Loucy (cell line): Measurements from ENCODE around the gene FANCM.

Experiments used
- H2AFZ ChIP-seq: fragments of 200-600 bp; sonication (generic); 2 replicates; pipeline ENCODE4 v1.6.0; 2016; ENCODE audit warnings: antibody characterized with exemption, mild to moderate bottlenecking, low read length, moderate library complexity
- H3F3A ChIP-seq: fragments of 200-600 bp; 2 replicates; pipeline ENCODE4 v1.6.0; 2016; ENCODE audit warnings: antibody characterized with exemption, low read depth, mild to moderate bottlenecking
- H3K27me3 ChIP-seq: fragments of 200-600 bp; sonication (generic); 2 replicates; pipeline ENCODE4 v1.6.1; 2014; ENCODE audit warnings: low read length, mild to moderate bottlenecking; ENCODE audit not compliant: insufficient read depth, poor library complexity, severe bottlenecking
- H3K36me3 ChIP-seq: fragments of 200-600 bp; sonication (generic); 2 replicates; pipeline ENCODE4 v1.6.1; 2016; ENCODE audit warnings: low read length; ENCODE audit not compliant: insufficient read depth
- H3K4me1 ChIP-seq: fragments of 200-600 bp; sonication (generic); 2 replicates; pipeline ENCODE4 v1.5.1; 2014; ENCODE audit warnings: low read length, mild to moderate bottlenecking; ENCODE audit not compliant: insufficient read depth, poor library complexity, severe bottlenecking
- H3K4me2 ChIP-seq: fragments of 200-600 bp; sonication (generic); 2 replicates; pipeline ENCODE4 v1.6.0; 2014; ENCODE audit warnings: antibody characterized with exemption, low read length, low read depth, mild to moderate bottlenecking; ENCODE audit not compliant: poor library complexity, severe bottlenecking
- H3K4me3 ChIP-seq: fragments of 200-600 bp; sonication (generic); 2 replicates; pipeline ENCODE4 v1.5.1; 2014; ENCODE audit warnings: low read length, mild to moderate bottlenecking, mixed read lengths; ENCODE audit not compliant: poor library complexity, severe bottlenecking
- H3K79me2 ChIP-seq: fragments of 200-600 bp; sonication (generic); 2 replicates; pipeline ENCODE4 v1.6.1; 2014; ENCODE audit warnings: low read length; ENCODE audit not compliant: insufficient read depth
- H3K9ac ChIP-seq: fragments of 200-600 bp; sonication (generic); 2 replicates; pipeline ENCODE4 v1.6.0; 2014; ENCODE audit warnings: mild to moderate bottlenecking, low read depth, low read length, moderate library complexity; ENCODE audit not compliant: poor library complexity, severe bottlenecking
- H3K9me2 ChIP-seq: fragments of 200-600 bp; sonication (generic); replicated peaks from 2 replicates; pipeline ENCODE4 v1.6.1; 2016; ENCODE audit warnings: low read depth, low read length, mixed read lengths
- H3K9me3 ChIP-seq: fragments of 200-600 bp; sonication (generic); 2 replicates; pipeline ENCODE4 v1.6.1; 2014; ENCODE audit warnings: mild to moderate bottlenecking, antibody characterized with exemption, low read length, low read depth; ENCODE audit not compliant: insufficient read depth
- H4K20me1 ChIP-seq: fragments of 200-600 bp; sonication (generic); 2 replicates; pipeline ENCODE4 v1.6.0; 2014; ENCODE audit warnings: antibody characterized with exemption, low read length, mild to moderate bottlenecking; ENCODE audit not compliant: insufficient read depth, poor library complexity, severe bottlenecking
- EZH2phosphoT487 ChIP-seq: fragments of 200-600 bp; IDR thresholded peaks from 2 replicates; pipeline ENCODE4 v1.6.1; 2018; ENCODE audit warnings: antibody characterized with exemption, mild to moderate bottlenecking, moderate library complexity, borderline replicate concordance
- TF ChIP-seq, protein P1 (sequence below): fragments of 200-600 bp; sonication (generic); conservative IDR thresholded peaks from 2 replicates; pipeline ENCODE4 v1.5.1; 2014; ENCODE audit warnings: mild to moderate bottlenecking, antibody characterized with exemption, low read length

The FANCM gene

DNA sequence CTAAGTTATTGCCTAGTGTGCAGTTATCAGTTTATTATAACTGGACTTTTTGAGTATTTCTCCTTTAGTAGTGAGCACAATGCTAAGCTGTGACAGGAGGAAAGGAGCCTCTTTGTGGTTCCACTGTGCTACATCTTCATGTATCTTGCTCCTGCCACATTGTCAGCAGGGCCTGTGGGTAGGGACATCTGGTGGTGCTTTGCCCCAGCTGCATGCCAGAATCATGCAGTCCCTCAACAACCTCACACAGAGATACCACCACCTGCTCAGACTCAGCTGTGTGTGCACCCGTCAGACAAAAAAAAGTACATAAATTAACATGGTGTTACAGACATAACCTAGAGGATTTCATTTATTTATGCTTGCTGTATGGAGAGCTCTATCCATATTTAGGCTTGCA is 66.2 kb downstream of the FANCM start:
- Histone ChIP-seq H2AFZ (no peak overlapping the region), H3K79me2 (no peaks in the 10 kb centered on the region), H3K9me3 (no peaks in the 10 kb centered on the region), H3K27me3 (no peaks in the 10 kb centered on the region), H3K4me1 (peaks cover 17% of the 10 kb centered on the region), H3K9me2 (no peaks in the 10 kb centered on the region), H3K4me2 (peak overlapping the region; percentile 55), H3F3A (peaks cover 5% of the 10 kb centered on the region), H3K4me3 (peak overlapping the region; percentile 18), H3K36me3 (peaks cover 19% of the 10 kb centered on the region), H3K9ac (no peak overlapping the region), H4K20me1 (no peaks in the 10 kb centered on the region)
- TF ChIP-seq, protein P1, sequence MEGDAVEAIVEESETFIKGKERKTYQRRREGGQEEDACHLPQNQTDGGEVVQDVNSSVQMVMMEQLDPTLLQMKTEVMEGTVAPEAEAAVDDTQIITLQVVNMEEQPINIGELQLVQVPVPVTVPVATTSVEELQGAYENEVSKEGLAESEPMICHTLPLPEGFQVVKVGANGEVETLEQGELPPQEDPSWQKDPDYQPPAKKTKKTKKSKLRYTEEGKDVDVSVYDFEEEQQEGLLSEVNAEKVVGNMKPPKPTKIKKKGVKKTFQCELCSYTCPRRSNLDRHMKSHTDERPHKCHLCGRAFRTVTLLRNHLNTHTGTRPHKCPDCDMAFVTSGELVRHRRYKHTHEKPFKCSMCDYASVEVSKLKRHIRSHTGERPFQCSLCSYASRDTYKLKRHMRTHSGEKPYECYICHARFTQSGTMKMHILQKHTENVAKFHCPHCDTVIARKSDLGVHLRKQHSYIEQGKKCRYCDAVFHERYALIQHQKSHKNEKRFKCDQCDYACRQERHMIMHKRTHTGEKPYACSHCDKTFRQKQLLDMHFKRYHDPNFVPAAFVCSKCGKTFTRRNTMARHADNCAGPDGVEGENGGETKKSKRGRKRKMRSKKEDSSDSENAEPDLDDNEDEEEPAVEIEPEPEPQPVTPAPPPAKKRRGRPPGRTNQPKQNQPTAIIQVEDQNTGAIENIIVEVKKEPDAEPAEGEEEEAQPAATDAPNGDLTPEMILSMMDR: peak; percentile 66
- TF ChIP-seq EZH2phosphoT487: no peak

DNA sequence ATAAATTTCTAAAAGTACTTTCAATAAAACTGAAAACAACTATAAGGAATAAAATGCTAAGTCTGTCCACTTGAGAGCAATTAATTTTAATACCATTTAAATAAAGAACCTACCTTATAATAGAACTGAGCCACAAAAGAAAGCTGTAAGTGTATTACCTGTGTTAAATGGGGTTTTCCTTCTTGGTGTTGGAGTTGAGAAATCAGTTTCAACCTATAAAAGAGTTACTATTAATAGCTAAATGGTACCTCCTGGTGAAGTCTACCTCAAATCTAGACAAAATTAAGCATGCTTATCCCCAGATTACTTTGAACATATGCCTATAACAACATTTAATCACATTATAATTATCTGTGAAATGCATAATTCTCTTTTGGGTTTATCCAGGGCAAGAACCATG is 68.5 kb downstream of the FANCM start:
- H2AFZ ChIP-seq: no peak overlapping the region

DNA sequence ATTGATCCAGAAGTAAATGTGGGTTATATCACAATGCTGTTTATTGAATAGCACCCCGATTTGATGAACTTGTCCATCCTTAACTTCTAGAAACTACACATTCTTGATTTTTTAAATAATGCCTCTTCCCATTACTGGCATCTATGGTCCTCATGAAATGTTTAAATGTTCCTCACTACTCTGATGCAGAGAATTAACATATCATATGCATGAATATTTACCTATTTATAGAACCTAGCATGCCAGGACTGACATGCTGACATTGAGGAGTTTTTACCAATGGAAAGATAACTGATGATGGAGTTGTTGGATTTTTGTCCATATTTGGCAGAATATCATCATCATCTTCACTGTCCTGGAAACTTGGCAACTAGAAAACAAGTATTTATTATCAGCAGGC is 74.4 kb downstream of the FANCM start:
- TF ChIP-seq, protein P1: no peak
- TF ChIP-seq EZH2phosphoT487: no peak
- Histone ChIP-seq H3K9me2 (no peaks in the 10 kb centered on the region), H3K9ac (no peak overlapping the region), H3K9me3 (no peaks in the 10 kb centered on the region), H3K4me1 (no peaks in the 10 kb centered on the region), H3K27me3 (no peaks in the 10 kb centered on the region), H3F3A (no peaks in the 10 kb centered on the region), H3K36me3 (peaks cover 68% of the 10 kb centered on the region), H3K4me2 (no peak overlapping the region), H2AFZ (no peak overlapping the region), H3K4me3 (no peak overlapping the region), H3K79me2 (no peaks in the 10 kb centered on the region), H4K20me1 (no peaks in the 10 kb centered on the region)

More for the DNA sequence above, 68.5 kb downstream of the FANCM start:
- no peak for TF ChIP-seq EZH2phosphoT487
- Histone ChIP-seq H3K36me3 (peaks cover 37% of the 10 kb centered on the region), H3K9ac (no peak overlapping the region), H3K79me2 (no peaks in the 10 kb centered on the region), H3F3A (peaks cover 5% of the 10 kb centered on the region), H3K9me2 (no peaks in the 10 kb centered on the region), H3K4me1 (peaks cover 17% of the 10 kb centered on the region), H4K20me1 (no peaks in the 10 kb centered on the region), H3K9me3 (no peaks in the 10 kb centered on the region), H3K27me3 (no peaks in the 10 kb centered on the region), H3K4me2 (no peak overlapping the region), H3K4me3 (no peak overlapping the region)

DNA sequence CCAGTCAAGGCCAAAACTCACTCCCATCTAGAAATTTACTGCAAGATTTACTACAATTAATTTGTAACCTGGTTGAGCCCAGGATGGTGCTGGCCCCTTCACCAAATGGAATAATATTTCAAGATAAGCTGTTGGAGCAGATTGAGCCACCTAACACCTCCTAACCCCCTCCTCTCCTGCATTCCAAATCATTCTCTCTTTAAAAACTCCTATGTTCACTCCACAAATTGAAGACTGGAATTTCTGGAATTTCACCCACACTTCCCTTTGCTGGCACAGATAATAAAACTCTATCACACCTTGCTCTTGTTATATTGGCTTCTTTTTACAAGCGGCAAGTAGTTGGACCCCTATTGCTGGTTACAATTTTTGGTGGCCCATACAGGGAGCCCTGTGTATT is 75.6 kb downstream of the FANCM start:
- no peak for TF ChIP-seq EZH2phosphoT487
- TF ChIP-seq, protein P1: no peak
- no peaks in the 10 kb centered on the region for H4K20me1 ChIP-seq
- no peak overlapping the region for H3K4me2 ChIP-seq
- no peaks in the 10 kb centered on the region for H3K9me3 ChIP-seq
- no peaks in the 10 kb centered on the region for H3K9me2 ChIP-seq
- no peak overlapping the region for H2AFZ ChIP-seq
- no peaks in the 10 kb centered on the region for H3K4me1 ChIP-seq
- peaks cover 64% of the 10 kb centered on the region for H3K36me3 ChIP-seq
- no peaks in the 10 kb centered on the region for H3K27me3 ChIP-seq
- H3F3A ChIP-seq: no peaks in the 10 kb centered on the region
- no peak overlapping the region for H3K9ac ChIP-seq
- H3K4me3 ChIP-seq: no peak overlapping the region
- no peaks in the 10 kb centered on the region for H3K79me2 ChIP-seq
